Ishikawa (cell line): Measurements from ENCODE around the gene AP1S3.

Experiments used
- CEBPB ChIP-seq: IDR thresholded peaks from 2 replicates; pipeline ENCODE4 v1.6.1; 2012
- CREB1 ChIP-seq: IDR thresholded peaks from 2 replicates; pipeline ENCODE4 v1.6.1; 2012; ENCODE audit warnings: low read depth
- EGR1 ChIP-seq: IDR thresholded peaks from 2 replicates; pipeline ENCODE4 v1.6.1; 2012
- EP300 ChIP-seq: IDR thresholded peaks from 2 replicates; pipeline ENCODE4 v1.6.1; 2012; ENCODE audit warnings: borderline replicate concordance
- FOXM1 ChIP-seq: IDR thresholded peaks from 2 replicates; pipeline ENCODE4 v1.6.1; 2012; ENCODE audit warnings: low read depth, borderline replicate concordance
- MAX ChIP-seq: IDR thresholded peaks from 2 replicates; pipeline ENCODE4 v1.6.1; 2012
- NFIC ChIP-seq: IDR thresholded peaks from 2 replicates; pipeline ENCODE4 v1.6.1; 2012
- RAD21 ChIP-seq: IDR thresholded peaks from 2 replicates; pipeline ENCODE4 v1.6.1; 2012; ENCODE audit warnings: low read depth
- REST ChIP-seq: IDR thresholded peaks from 2 replicates; pipeline ENCODE4 v1.6.1; 2012; ENCODE audit warnings: low read depth, mild to moderate bottlenecking
- TAF1 ChIP-seq: IDR thresholded peaks from 2 replicates; pipeline ENCODE4 v1.6.1; 2012; ENCODE audit warnings: low read depth, mild to moderate bottlenecking
- TEAD4 ChIP-seq: IDR thresholded peaks from 2 replicates; pipeline ENCODE4 v1.6.1; 2012
- USF1 ChIP-seq: IDR thresholded peaks from 2 replicates; pipeline ENCODE4 v1.6.1; 2012
- YY1 ChIP-seq: IDR thresholded peaks from 2 replicates; pipeline ENCODE4 v1.6.1; 2012; ENCODE audit warnings: low read depth

GRCh38 chr2:223856584-223856983 is 19.2 kb upstream of the AP1S3 start:
- TF ChIP-seq TEAD4 (no peak), RAD21 (no peak), REST (no peak), MAX (no peak), FOXM1 (no peak), USF1 (no peak), NFIC (no peak), CEBPB (no peak), CREB1 (no peak), YY1 (no peak), EGR1 (no peak), EP300 (no peak), TAF1 (no peak)
